Raji (cell line): Measurements from ENCODE around the gene HNRNPCL4.
"Not testable (repeated sequence)": the region's sequence is repeated elsewhere in the genome, so short reads cannot be mapped to it uniquely, and the experiment has no call there.

Experiments
- POLR2A ChIP-seq: IDR thresholded peaks from 2 replicates; pipeline ENCODE4 v1.6.1; 2011; ENCODE audit warnings: low read depth, low read length, control low read depth; ENCODE audit not compliant: insufficient read depth

Gene HNRNPCL4

GRCh38 chr1:13165531-13165930 lies at the start of gene HNRNPCL4:
Gene HNRNPCL4 (minus strand): TSS chr1:13165631. CDS start chr1:13165467, 164 bp downstream.
- not testable (repeated sequence) for TF ChIP-seq POLR2A

GRCh38 chr1:13201309-13201708 lies 35.9 kb upstream of the HNRNPCL4 start, which contains the start of gene PRAMEF13:
Gene PRAMEF13 (minus strand): TSS chr1:13201409. CDS start chr1:13199589, 1,820 bp downstream.
- TF ChIP-seq POLR2A = not testable (repeated sequence)

- not testable (repeated sequence) for TF ChIP-seq POLR2A
Observed at GRCh38 chr1:13171548-13171947, 6.1 kb upstream of the HNRNPCL4 start, which contains the start of gene PRAMEF9. Gene PRAMEF9 (plus strand): TSS chr1:13171848. CDS start chr1:13175281, 3,433 bp downstream.

DNA sequence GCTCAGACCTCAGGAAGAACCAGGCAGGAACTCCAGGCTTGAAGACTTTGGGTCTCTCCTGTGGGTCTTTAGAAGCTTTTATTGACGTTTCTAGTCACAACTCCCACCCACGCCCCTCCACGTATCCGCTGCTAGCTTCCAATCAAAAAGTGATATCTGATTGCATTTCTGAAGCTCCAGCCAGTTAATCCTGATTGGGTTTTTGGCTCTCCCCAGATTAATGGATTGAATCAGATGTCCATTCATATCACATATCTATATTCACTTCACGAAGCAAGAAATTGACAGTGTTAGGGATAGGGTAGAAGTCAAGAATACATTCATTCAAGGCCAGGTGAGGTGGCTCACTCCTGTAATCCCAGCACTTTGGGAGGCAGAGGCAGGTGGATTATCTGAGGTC lies 9.5 kb downstream of the HNRNPCL4 start, which contains the start of gene PRAMEF26:
TSS of gene PRAMEF26 (minus strand) at position 101 of the 400 bp plus-strand sequence. CDS start 2,914 bp downstream, outside the sequence.
- not testable (repeated sequence) for TF ChIP-seq POLR2A

DNA sequence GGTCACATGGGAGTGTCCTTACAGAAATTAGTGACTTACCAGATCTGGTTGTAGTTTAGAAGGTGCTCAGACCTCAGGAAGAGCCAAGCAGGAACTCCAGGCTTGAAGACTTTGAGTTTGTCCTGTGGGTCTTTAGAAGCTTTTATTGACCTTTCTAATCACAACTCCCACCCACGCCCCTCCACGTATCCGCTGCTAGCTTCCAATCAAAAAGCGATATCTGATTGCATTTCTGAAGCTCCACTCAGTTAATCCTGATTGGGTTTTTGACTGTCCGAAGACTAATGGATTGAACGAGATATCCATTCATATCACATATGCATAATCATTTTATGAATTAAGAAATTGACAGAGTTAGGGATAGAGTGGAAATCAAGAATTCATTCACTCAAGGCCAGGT lies 48.7 kb downstream of the HNRNPCL4 start, which contains the start of gene HNRNPCL2:
TSS of gene HNRNPCL2 (minus strand) at position 101 of the 400 bp plus-strand sequence. CDS start 454 bp downstream, outside the sequence.
- TF ChIP-seq POLR2A = not testable (repeated sequence)
